HG02870 (cell line): ENCODE data around the gene FRYL.
A peak's percentile ranks its signal among the peaks of the same experiment; 100 is the strongest.

Experiments
- ATAC-seq: cut with Tn5 transposase; IDR thresholded peaks from one replicate; pipeline ENCODE4 v1.9.1; 2021; ENCODE audit warnings: mild to moderate bottlenecking, moderate library complexity; ENCODE audit not compliant: unreplicated experiment

The FRYL gene

DNA sequence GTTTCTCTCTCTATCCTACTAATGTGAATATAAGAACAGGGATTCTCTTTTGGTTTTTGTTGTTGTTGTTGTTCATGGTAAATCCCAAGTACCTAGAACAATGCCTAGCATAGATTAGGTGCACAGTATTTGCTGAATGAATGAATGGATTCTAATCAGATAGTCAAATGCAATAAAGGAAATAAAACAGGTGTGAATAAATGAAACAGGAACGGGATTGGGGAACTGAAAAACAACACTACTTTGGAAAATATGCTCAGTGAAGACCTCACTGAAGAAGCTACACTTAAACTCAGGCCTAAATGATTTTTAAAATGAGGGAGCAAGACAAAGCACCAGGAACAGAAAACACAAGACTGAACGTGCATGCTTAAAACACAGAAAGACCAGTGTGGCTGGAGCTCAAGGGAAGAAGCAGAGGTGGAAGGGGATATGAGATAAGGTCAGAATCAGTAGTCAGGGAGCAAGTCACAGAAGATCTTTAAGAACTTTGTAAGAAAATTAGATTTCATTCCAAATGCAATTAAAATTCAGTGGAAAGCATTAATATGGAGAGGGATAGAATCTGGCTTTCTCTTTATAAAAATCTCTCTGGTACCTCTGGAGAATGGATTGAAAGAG, 145.3 kb downstream of the FRYL start:
- no peak for ATAC-seq

- no peak for ATAC-seq
Measured at GRCh38 chr4:48633657-48634056, 146.4 kb downstream of the FRYL start.

DNA sequence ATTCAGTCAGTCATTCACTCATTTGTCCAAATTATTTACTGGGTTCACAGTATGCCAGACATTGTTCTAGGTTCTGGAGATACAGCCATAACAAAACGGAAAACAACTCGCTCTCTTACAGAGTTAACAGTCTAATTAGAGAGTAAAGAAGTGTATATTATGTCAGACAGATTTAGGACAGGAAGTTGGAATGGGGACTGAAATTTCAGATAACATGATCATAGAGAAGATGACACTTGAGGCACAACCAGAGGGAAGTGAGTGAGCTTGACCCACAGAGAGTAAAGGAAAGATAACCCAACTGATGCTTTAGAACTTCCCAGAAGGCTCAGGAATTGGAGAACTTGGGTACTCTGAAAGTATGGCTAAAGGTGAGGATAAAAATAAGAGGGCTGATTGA, 150.6 kb downstream of the FRYL start:
- no peak for ATAC-seq

GRCh38 chr4:48623182-48623780, 156.8 kb downstream of the FRYL start:
- ATAC-seq: no peak

GRCh38 chr4:48620831-48621230, 159.2 kb downstream of the FRYL start:
- no peak for ATAC-seq

- ATAC-seq: no peak
Measured at GRCh38 chr4:48620093-48620492, 160.0 kb downstream of the FRYL start.

DNA sequence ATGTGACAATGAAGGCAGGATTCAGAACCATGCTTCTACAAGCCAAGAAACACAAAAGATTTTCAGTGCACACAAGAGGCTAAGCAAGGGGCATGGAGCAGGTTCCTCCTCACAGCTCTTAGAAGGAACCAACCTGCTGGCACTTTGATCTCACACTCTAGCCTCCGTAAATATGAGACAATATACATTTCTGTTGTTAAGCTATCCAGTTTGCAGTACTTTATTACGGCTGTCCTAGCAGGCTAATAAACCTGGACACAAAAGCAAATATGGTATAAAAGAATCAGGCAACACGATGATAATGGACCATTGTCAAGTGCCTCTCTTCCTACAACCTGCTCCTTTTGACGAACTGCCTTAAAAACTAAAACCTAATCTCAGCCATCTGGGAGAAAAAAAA, 175.6 kb downstream of the FRYL start:
- ATAC-seq: no peak

DNA sequence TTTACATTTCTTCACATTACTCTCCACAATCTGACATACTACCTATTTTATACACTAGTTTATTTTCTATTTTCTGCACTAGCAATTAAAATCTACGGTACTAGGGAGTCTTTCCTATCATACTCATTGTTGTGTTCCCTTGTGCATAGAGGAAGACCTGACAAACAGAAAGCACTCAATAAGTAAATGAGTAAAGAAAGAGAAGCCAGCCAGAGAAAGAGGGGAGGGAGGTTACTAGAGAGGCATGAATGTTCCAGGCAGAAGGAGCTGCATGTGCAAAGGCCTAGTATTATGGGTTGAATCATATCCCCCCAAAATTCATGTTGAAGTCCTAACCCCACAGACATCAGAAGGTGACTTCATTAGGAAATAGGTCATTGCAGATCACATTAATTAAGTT, 176.0 kb downstream of the FRYL start:
- ATAC-seq: no peak

DNA sequence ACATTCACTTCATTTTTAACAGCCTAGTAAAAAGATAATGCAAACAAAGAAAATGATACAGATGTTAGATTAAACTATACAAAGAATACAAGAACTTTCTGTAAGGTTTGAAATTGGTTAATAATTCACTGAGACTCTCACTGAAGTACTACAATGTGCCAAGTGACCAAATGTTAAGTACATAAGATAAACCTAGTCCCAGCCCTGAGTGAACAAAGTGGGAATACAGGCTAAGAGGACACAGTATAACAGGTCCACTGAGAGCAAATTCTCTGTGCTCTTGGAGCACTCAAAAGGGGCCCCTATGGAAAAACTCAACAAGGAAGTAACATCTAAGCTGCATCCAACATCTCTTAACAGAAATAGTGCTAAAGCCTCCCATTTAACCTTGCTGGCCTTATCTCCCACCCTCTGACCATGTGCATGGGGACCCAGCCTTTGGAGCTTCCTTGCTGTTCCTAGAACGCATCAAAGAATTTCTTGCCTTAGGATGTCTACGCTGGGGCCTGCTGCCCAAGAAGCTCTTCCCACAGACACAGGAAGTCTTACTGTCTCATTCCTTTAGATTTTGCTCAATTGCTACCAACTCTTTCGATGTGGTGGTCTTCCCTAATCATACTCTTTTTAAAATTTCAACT, 176.6 kb downstream of the FRYL start:
- ATAC-seq: no peak

DNA sequence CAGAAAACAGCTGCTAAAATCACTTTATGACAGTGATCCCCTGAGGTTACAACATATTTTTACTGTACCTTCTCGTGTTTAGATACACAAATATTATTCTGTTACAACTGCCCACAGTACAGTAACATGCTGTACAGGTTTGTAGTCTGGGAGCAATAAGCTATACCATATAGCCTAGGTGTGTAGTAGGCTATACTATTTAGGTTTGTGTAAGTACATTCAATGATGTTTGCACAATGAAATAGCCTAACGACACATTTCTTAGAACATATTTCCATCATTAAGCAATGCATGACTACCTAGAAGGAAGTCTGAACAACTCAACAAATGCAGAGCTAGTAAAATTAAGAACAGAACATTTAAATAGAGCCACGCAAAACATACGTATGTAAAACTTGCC, 177.3 kb downstream of the FRYL start:
- ATAC-seq: no peak

GRCh38 chr4:48602222-48602621, 177.9 kb downstream of the FRYL start:
- no peak for ATAC-seq

DNA sequence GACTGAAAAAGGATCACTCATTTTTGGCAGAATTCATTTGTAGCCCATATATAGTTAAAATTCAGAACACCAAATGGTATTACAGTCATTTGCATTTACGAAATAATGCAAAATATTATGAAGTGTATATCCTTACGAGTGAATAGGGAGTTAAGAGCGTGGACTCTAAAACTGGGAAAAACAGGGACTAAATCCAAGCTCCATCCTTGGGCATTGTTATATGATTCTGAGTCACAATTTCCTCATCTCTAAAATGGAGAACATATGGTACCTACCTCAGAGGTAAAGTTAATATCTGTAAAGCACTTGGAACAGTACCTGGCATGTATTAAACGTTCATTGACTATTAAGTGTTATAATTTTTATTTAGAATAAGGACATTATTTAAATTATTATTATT, 183.7 kb downstream of the FRYL start:
- no peak for ATAC-seq

DNA sequence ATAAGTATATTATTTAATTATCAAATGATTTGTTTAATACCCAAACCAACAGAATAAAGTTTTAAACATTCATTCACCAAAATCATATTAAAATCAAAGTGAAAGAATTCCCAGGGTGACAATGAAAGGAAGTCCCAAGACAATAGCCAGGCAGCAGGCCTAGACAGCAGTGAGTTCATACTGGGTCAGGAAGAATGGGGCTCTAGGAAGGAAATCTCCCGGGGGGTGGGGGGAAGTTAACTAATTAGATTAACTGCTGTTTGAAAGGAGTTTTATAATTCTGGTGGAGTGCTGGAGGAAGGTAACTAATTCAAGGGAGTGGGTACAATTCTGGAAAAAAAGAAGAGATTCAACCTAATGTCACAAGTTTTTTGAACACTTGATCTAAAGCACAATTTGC, 185.9 kb downstream of the FRYL start:
- ATAC-seq: no peak

DNA sequence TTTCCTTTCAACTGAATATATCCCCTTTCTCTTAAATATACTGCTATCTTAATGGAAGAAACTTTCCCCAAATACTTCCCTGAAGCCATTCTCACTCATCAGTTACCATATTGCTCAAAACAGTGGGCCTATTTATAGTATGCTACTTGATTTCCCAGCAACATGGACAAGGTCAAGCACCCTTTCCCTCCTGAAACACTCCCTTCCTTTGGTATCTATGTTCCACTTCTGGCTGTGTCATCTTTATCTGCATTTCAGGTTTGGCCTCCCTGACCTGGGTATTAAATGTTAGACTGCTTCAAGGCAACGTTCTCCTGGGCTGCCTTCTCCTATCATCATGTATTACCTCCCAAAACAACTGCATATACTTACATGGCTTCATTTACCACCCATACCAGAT, 188.7 kb downstream of the FRYL start:
- ATAC-seq: no peak

- no peak for ATAC-seq
Measured at GRCh38 chr4:48590884-48591283, 189.2 kb downstream of the FRYL start.

GRCh38 chr4:48589098-48589445, 191.0 kb downstream of the FRYL start:
- ATAC-seq: no peak

DNA sequence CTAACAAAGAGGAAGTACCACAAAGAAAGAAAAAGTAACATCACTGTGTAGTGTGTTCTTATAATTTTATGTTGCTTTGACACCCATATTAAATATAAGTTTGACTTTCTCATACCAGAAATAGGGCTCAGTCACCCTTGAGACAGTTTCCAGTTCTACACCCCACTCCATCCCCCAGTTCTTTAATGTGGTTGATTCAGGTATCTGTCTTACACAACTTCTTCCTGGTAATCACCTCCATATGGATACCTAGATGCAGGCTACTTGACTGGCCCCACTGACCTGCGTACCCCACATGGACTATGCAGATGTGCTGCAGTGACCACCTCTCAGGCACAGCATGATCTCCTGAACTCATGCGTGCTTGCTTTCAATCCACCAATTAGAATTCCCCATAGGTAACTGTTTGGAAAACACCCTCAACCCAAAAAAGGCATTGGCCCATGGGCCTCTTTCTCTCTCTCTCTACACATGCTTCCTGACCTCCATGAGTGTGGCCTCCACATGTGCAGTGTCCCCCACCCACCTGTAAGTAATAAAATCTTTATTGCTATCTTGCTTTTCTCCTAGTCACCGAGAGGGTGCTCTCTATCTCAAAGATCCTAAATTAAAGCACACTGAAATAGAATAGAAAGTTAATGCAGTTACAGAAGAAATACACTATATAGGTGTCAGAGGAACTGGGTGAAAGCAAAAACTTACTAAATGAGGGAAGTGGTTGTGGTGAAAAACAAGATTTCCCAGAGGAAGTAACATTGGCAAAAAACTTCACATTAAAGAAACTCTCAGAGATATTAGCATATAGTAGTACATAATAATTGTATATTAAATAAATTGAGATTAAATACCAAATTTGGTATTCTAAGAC, 191.6 kb downstream of the FRYL start:
- no peak for ATAC-seq

DNA sequence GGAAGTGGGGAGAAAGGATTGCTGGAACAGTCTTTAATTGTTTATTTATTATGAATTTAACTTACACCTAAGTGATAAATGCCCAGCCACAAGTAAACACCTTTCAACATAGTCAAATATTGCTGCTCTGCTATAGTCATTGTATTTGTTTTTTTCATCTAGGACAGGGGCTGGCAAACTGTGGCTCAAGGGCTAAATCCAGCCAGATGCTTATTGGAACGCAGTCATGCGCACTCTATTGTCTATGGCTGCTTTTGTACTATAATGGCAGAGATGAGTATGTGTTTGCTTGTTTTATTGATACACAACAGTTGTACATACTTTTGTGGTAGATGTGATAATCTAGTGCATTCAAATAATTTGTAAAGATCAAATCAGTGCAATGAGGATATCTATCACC, 194.7 kb downstream of the FRYL start:
- no peak for ATAC-seq

DNA sequence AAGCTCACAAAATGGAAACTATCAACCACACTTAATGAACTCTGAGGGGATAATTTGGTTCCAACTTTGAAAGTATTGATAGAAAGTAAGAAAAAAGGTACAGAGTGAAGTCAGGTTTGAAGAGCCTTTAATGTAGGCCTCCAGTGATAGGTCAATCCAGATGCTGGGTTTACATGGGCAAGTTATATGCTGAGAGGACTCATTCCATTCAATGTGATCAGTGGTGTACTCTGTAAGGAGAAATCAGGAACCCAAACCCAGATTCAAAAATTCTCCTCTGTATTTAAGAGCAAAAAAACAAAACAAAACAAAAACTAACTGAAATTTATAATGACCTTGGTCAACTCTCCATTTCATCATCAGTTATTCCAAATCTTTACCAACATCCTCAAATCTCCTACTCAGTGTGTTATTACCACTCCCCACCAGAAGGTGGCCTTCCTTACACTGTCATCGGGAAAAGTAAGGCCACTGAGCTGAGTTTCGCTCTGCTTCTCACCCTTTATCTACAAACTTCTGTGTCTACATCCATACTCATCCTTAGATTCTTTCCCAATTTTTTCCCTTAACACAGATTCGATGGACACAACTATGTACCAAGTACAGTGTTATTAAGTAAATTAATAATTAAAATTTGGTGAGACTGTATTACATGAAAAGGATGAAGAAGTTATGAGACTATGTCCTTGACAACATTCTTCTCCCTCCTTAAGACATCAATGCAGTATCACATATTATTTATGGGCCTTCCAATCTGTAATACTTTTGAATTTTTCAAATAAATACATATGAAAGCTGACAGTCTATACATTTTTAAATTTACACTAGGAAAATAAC, 201.7 kb downstream of the FRYL start:
- ATAC-seq: peak; percentile 79

- ATAC-seq: no peak
Measured at GRCh38 chr4:48575964-48576363, 204.1 kb downstream of the FRYL start.

DNA sequence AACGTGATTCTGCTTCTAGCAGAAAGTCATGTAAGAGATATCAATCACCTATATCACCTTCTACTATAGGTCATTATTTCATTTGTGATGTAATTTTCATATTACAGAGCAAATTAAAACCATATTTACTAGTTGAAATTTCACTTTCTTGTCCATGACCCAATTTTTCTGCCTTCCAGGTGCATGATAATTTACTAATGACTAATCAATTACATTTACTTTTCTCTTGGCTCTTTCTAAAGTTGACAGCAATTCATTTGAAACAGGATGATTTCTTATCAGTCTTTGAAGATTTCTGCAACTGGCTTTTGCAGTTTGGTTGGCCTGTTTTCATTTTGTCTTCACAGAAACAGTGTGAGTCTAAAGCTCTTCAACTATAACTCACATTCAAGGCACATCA, 208.6 kb downstream of the FRYL start:
- ATAC-seq: no peak
